ENCODE measurements around the gene BACH2. TPM values are rescaled to one million over a fixed set of nuclear protein-coding genes. Genes with fewer than 3 reads are reported as not detected.
"Not testable (repeated sequence)": the region's sequence is repeated elsewhere in the genome, so short reads cannot be mapped to it uniquely, and the experiment has no call there.

The BACH2 gene
- total and polyA plus RNA-seq, 8 donors, result 0.19 to 10.8 (median 1.4) TPM; not detected in 1

- no peak for DNase-seq
- H3K4me1 ChIP-seq, result no peaks in the 10 kb centered on the region
- 78 to 100% (median 96%) methylated on average over 1 of the region's 1 CpG for WGBS, 5 donors
Observed at GRCh38 chr6:89894169-89894568, 402.5 kb downstream of the BACH2 start, which contains the start of gene GJA10. TSS of gene GJA10 (plus strand) at chr6:89894469. CDS start at chr6:89894469, 0 bp downstream.

GRCh38 chr6:89892577-89892976 lies 404.1 kb downstream of the BACH2 start:
- H3K4me3 ChIP-seq; DNase-seq; H3K4me1 ChIP-seq; H3K27ac ChIP-seq; intact Hi-C loops (cut with DNase I; ENCODE audit: low total_unique reads); H3K9me3 ChIP-seq; H3K36me3 ChIP-seq: not testable (repeated sequence)
- H3K27me3 ChIP-seq, result peaks cover 0 to 61% (median 18%) of the 10 kb centered on the region in 3 donors
- WGBS, 5 donors, result 77 to 91% (median 90%) methylated on average over 8 of the region's 8 CpGs

More at GRCh38 chr6:89894169-89894568, 402.5 kb downstream of the BACH2 start, which contains the start of gene GJA10:
- H3K9me3 ChIP-seq, result no peaks in the 10 kb centered on the region
- intact Hi-C loops (cut with DNase I; ENCODE audit: low total_unique reads), result no loop called here
- peaks cover 0 to 45% (median 11%) of the 10 kb centered on the region in 3 donors for H3K27me3 ChIP-seq
- TF ChIP-seq POLR2A (IDR thresholded peaks at IDR 0.05), result no peak
- no peak for TF ChIP-seq CTCF (IDR thresholded peaks at IDR 0.05)
- TF ChIP-seq POLR2AphosphoS5 (IDR thresholded peaks at IDR 0.05), result no peak
- TF ChIP-seq EP300 (IDR thresholded peaks at IDR 0.05), result no peak
- no peak within 1 kb of the TSS for H3K27ac ChIP-seq
- no peak within 1 kb of the TSS for H3K4me3 ChIP-seq
- H3K36me3 ChIP-seq, result no peaks in the 10 kb centered on the region

- H3K4me3 ChIP-seq; H3K27ac ChIP-seq; H3K36me3 ChIP-seq; intact Hi-C loops (cut with DNase I; ENCODE audit: low total_unique reads); H3K4me1 ChIP-seq; DNase-seq; H3K9me3 ChIP-seq: not testable (repeated sequence)
- H3K27me3 ChIP-seq, result peaks cover 0 to 74% (median 21%) of the 10 kb centered on the region in 3 donors
- whole genome bisulfite sequencing, 5 donors, result 4 to 14% (median 5%) methylated on average over 9 to 11 of the region's 11 CpGs
Observed at GRCh38 chr6:89890845-89891528, 405.7 kb downstream of the BACH2 start.

- WGBS, 5 donors, result 74 to 80% (median 79%) methylated on average over 3 of the region's 3 CpGs
- intact Hi-C loops (cut with DNase I; ENCODE audit: low total_unique reads), result no loop called here
- Histone ChIP-seq H3K36me3 (no peaks in the 10 kb centered on the region), H3K4me3 (no peak overlapping the region), H3K27ac (no peak overlapping the region), H3K4me1 (no peaks in the 10 kb centered on the region), H3K9me3 (no peaks in the 10 kb centered on the region), H3K27me3 (peaks cover 0 to 60% (median 21%) of the 10 kb centered on the region in 3 donors)
- DNase-seq, result no peak
- TF ChIP-seq CTCF (IDR thresholded peaks at IDR 0.05), result no peak
- no peak for TF ChIP-seq POLR2AphosphoS5 (IDR thresholded peaks at IDR 0.05)
- no peak for TF ChIP-seq EP300 (IDR thresholded peaks at IDR 0.05)
- TF ChIP-seq POLR2A (IDR thresholded peaks at IDR 0.05), result no peak
Observed at GRCh38 chr6:89888871-89889270, 407.8 kb downstream of the BACH2 start.

- DNase-seq, result no peak
- Histone ChIP-seq H3K36me3 (no peaks in the 10 kb centered on the region), H3K4me1 (no peaks in the 10 kb centered on the region), H3K9me3 (no peaks in the 10 kb centered on the region), H3K27me3 (peaks cover 0 to 53% (median 19%) of the 10 kb centered on the region in 3 donors), H3K27ac (no peak overlapping the region), H3K4me3 (no peak overlapping the region)
- TF ChIP-seq CTCF (IDR thresholded peaks at IDR 0.05), result no peak
- TF ChIP-seq POLR2A (IDR thresholded peaks at IDR 0.05), result no peak
- TF ChIP-seq POLR2AphosphoS5 (IDR thresholded peaks at IDR 0.05), result no peak
- no peak for TF ChIP-seq EP300 (IDR thresholded peaks at IDR 0.05)
- intact Hi-C loops (cut with DNase I; ENCODE audit: low total_unique reads), result no loop called here
- WGBS, 5 donors, result 80 to 87% (median 84%) methylated on average over 7 of the region's 7 CpGs
Observed at GRCh38 chr6:89888138-89888514, 408.5 kb downstream of the BACH2 start.

All from stomach (tissue), 9 donors.